ENCODE data around the gene PLD1.
"Not testable (repeated sequence)": the region's sequence is repeated elsewhere in the genome, so short reads cannot be mapped to it uniquely, and the experiment has no call there.

The PLD1 gene

GRCh38 chr3:171654809-171655208 is 155.5 kb downstream of the PLD1 start:
- peak; percentile 90 for DNase-seq

- DNase-seq = no peak
These were observed 156.0 kb downstream of the PLD1 start for GRCh38 chr3:171654326-171654725.

DNA sequence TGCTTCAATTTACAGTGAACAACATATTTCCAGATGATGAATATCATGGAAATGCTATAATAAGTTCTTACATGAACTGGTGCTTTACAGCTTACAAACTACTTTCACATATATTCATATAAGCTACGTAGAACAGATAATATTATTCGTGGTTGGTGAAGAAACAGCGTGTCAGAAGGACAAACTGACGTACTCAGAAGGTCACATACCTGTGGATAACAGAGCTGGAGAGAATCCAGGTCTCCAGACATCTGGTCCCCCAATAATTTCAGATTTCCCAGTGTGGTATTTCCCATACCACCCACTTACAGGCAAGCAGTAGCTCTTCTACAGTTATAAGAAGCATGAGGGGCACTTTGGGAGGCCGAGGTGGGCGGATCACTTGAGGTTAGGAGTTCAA is 156.6 kb downstream of the PLD1 start:
- DNase-seq = no peak

GRCh38 chr3:171652932-171653331 is 157.4 kb downstream of the PLD1 start:
- no peak for DNase-seq

DNA sequence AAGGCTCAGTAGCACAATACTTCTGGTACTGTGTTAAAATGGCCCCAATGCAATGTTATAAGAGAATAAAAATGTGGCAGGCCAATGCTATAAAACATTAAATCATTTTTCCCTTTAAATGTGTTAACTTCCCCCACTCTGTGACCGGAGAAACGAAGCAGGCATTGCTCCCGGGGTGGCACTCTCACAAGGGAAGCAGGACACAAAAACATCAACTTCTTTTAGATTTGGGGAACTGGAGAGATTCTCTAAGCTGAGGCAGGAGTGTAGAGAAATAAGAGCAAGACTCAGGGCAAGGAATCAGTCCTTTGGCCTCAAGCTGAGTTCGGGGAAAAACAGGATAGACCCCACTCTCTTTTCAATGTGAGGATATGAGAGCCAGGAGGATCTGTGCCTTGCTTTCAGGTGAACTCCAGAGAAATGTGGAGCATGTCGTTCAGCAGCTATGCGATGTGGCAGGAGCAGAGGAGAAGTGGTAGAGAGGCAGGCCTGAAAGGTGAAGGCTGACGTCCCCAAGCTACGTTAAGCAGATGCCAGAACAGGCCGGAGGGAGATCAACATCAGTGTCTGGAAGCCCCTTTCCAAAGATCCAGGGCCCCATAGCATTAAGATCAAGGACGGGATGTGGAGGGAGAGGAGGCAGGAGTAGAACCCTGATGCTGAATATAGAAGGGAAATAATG is 160.2 kb downstream of the PLD1 start:
- no peak for DNase-seq

DNA sequence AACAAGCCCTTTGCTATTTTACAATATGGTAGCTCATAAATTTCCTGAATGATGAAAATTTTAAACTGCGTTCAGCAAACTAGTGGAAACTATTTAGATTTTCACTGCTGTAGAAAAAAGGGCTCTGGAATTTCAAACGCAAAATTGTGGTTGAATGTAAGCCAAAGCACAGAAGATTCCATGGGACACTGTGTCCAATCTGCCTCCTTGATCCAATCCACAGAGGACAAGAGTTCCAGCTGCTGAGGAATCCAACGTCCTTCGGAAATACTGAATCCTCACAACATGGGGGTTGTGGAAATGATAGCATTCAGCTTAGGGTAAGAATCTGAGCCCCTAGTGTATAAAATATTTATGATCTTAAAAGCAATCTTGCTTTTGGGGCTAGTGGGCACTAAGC is 161.0 kb downstream of the PLD1 start:
- no peak for DNase-seq

DNA sequence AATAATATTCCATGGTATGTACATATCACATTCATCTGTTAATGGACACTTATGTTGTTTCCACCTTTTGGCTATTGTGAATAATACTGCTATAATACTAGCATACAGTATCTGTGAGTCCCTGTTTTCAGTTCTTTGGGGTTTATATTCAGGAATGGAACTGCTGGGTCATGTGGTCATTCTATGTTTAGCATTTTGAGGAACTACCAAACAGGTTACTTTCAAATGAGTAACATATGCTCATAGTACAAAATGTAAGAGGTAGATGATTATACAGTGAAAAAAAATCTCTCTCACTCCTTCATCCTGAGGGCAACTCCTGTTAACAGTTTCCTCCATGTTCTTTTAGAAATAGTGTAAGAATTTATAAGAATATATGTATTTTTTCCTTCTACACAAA is 162.2 kb downstream of the PLD1 start:
- DNase-seq = no peak

GRCh38 chr3:171646357-171647133 is 163.7 kb downstream of the PLD1 start:
- no peak for DNase-seq

GRCh38 chr3:171644681-171645080 is 165.6 kb downstream of the PLD1 start:
- DNase-seq = no peak

GRCh38 chr3:171643681-171644080 is 166.6 kb downstream of the PLD1 start:
- no peak for DNase-seq

DNA sequence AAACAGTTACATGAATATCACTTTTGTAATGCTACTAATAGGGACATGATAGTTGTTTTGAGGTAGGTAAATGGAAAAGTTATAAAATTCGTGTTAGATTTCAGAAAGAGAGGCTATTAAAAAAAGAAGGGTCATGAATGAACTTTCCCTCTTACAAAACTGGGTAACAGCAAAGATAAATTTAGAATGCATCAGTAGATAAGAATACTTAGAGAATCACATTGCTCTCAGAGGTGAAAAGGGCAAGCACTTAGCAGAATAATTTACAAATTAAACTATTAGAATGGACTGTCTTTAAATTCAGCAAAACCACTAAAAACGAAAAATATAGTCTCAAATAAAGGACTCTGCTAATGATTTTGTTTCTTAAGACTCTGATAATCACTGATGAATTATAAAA is 167.2 kb downstream of the PLD1 start:
- no peak for DNase-seq

DNA sequence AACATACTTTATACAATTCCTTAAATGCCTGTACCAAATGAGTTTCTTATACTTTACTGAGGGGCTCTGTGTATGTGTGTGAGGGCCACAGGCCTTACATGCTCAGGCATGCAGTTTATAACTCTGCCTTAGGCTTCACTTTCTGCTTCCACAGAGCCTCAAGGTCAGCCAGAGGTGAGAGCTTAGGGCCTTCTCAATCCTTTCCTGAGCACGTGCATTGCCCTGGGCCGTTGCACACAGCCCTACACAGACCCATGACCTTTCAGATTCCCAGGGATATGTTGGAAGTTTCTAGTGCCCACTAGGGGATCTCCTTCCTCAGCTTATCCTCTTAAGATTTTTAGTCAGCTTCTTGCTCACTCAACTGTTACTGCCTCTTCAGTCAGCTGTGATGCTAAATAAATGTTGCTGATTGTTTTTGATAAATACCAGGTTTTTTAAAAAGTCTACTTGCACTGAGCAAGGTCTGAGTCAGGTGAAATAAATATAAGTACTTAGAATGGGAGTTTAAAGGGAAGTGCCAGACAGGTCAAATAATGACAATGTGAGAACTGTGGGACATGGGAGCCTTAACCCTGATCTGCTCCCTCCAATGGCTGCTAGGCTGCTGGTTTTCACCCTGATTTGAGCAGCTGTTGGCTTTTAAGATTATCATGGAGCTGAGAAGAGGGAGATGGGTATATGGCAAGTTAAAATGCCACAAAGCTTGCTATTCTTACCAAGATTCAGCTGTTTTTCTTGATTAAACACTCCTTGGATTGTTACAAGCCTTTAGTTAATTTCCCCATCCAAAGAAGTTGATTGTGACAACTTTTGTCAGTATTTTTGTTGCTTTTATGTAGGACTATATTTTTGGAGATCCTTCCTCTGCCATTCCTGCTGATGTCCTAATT is 169.5 kb downstream of the PLD1 start:
- no peak for DNase-seq

DNA sequence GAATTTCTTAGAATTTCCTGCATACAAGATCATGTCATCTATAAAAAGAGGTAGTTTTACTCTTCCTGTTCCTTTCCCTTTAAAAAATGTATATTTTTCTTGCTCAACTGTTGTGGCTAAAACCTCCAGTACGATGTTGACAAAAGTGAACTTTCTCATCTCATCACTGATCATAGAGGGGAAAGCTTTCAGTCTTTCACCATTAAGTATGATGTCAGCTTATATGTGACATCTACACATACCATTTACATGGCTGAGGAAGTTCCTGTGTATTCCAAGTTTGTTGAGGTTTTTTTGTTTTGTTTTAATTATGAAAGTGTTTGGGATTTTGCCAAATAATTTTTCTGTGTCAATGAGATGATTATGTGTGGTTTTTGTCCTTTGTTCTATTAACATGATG is 173.6 kb downstream of the PLD1 start:
- DNase-seq = no peak

DNA sequence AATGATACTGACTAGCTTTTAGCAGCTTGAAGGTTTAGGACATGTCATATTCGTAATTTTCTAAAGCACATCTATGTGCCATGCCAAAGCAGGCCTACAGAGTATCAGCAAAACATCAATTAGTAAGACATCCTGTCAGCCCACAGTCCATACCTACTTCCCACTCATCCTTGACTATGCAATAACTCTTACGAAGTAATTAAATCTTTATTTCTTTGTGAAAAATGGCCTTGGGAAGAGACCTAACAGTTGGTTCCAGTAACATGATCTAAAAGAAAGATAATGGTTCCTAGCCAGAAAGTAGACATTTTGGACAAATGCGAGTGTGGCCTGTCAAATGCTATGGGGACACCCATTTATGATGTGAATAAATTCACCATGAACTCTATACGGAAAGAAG is 177.5 kb downstream of the PLD1 start:
- no peak for DNase-seq

DNA sequence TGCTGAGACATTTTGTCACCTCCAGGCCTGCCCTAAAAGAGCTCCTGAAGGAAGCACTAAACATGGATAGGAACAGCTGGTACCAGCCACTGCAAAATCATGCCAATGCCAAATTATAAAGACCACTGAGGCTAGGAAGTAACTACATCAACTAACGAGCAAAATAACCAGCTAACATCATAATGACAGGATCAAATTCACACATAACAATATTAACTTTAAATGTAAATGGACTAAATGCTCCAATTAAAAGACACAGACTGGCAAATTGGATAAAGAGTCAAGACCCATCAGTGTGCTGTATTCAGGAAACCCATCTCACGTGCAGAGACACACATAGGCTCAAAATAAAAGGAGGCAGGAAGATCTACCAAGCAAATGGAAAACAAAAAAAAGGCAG is 183.5 kb downstream of the PLD1 start:
- DNase-seq = not testable (repeated sequence)

- DNase-seq = no peak
These were observed 188.2 kb downstream of the PLD1 start for GRCh38 chr3:171622126-171622525.

DNA sequence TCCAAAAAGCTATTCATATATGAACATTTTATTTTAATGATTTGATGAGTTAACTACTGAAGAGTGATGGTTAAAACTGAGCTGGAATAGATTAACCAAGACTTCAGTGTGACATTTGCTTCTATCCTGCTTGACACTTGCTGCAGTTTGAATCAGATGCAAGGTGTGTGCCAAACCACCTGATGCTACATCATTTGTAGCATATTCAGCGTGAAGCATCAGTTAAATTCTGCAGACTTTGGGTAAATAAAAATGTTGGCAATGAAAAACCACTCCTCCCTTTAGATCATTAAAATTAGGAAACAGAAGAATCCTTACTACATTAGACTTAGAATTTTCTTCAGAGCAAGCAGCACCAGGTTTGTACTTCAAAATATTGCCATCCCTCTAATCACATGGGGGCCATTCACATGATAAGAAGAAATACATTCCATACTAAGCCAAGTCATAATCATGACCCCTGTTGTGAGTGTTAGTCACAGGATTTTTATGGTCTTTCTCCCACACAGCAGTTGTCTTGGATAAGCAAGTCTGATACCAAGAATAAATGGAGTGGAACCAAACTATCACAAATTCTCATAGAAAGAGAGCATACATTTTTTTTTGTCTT is 189.4 kb downstream of the PLD1 start:
- no peak for DNase-seq

DNA sequence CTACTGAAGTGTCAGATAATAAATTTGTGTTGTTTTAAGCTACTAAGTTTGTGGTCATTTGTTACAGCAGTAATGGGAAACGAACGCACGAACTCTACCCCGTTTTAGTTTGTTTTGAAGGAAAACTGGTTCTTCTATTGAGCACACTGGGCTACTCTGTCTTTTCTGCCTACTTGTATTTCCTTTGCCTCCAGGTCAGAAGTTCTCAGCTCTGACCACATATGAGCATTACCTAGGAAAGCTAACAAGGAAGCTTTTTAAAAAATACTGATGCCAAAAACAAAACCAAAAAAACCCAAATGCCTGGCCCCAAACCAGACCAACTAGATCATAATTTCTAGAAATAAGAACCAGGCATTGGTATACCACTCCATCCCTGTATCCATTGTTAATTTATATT is 193.5 kb downstream of the PLD1 start:
- no peak for DNase-seq

DNA sequence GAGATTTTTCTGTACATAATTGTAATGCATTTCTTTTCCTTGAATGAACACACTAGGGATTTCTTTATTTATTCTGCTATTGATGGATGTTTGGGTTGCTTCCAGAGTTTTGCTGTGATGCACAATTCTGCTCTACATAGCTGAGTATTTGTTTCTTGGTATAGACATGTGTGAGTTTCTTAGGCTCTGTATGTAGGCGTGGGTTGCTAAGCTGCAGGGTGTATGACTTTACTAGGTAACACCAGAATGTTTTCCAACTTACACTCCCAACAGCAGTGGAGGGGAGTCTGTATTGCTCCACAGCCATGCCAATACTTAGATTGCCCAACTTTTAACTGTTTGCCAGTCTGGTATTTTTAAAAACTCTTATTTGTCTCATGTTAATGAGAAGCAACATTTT is 194.6 kb downstream of the PLD1 start:
- no peak for DNase-seq

- DNase-seq = no peak
These were observed 195.0 kb downstream of the PLD1 start for GRCh38 chr3:171615281-171615680.

DNA sequence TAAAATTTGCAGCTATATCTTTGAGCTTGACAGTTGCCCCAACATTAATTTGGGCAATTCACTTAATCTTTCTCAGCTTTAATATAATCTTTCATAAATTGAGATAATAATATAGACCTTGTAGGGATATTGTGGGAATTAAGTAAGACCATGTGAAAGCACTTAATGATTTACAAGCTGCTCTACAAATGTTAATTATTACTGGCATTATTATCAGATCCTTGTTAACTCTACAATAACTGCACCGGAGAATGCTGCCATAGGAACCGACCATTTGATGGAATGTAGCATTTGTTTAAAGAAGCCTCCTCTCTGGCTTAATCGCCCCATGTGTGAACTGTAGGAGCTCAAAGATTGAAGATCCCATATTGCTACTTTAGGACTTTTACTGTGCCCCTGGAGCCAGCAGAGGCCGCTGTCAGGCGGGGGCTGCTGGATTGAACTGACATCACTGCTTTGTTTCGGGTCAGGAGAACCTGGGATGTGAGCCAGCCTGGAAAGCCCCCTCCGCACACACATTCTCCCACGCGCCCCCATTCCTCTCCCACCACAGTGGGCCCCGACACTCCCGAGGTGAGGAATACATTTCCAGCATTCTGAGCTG is 195.9 kb downstream of the PLD1 start:
- peak; percentile 49 for DNase-seq

- no peak for DNase-seq
These were observed 202.8 kb downstream of the PLD1 start for GRCh38 chr3:171607452-171607851.
